Measurements from ENCODE around the gene ESR2.
"Not testable (repeated sequence)": the region's sequence is repeated elsewhere in the genome, so short reads cannot be mapped to it uniquely, and the experiment has no call there.

Gene ESR2

DNA sequence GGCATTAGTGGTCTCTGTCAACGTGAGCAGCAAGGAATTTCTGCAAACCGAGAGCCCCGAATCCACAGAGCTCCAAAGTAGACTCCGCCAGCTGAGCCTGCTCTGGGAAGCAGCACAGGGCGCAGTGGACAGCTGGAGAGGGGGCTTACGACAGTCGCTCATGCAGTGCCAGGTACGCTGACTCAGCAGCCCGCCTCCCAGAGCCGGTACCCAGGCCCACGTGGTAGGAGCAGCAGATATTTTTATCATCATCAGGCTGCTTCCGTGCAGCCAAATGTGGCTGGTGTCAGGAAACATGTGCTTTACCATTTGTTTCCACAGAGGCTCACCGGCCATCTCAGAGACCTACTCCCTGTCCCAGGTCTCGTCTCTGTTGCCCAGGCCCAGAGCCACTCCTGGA lies 73.7 kb downstream of the ESR2 start:
- no peak for DNase-seq (ENCODE audit: low spot score)

DNA sequence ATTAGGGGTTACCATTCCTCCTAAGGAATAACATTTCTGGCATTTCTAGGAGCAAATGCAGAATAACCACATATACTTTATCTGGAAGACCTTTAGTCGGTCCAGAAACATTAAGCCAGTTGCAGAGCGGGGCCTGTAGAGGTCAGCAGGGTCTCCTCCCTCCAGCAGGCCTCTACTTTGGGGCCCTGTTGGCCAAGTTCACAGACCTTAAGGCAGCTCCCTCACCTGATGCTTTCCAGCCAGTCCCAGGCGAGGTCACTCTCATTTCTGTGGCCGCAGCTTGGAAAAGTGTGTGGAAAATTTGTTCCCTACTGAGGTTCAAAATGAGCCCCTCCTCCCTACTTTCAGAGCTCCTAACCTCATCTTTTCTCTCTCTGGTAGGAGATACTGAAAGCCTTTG lies 74.1 kb downstream of the ESR2 start:
- DNase-seq (ENCODE audit: low spot score) = no peak

DNA sequence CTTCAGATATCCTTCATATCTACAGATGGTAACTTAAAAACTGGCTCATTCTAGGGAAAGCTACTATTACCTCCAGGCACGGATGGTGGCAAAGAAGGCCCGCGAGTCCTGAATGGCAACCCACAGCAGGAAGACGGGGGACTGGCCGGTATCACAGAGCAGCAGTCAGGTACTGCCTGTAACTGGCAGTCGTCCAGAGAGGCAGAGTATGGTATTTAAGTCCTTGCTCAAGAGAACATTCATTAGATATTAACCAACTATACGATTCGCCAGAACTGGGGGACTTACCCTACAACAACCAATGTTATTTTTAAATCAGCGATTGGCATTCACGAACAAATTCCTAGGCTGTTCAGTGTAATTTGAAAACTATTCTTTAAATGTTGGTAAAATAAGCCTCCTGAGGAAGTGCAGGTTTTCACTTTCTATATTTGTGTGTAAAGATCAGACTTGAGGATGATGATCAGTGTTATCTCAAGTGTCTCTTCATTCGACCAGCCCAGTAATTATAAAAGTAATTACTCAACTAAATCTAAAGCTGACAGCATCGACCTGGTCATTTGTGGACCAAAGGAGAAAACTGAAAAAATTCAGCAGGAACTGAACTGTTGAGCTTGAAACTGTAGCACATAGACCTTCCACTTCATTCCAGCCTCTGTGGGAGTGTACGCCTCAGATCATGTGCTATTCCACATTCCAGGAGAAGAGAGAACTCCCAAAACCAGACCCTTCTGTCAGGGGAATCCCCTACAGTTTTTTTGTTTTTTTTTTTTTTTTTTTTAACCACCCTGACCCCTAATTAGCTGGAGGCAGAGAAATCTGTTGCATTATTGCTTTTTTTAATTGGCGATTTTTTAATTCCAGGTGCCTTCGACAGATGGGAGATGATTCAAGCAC lies 75.6 kb downstream of the ESR2 start:
- DNase-seq (ENCODE audit: low spot score) = no peak

- DNase-seq (ENCODE audit: low spot score) = no peak
These were observed 76.3 kb downstream of the ESR2 start for GRCh38 chr14:64217834-64218233.

DNA sequence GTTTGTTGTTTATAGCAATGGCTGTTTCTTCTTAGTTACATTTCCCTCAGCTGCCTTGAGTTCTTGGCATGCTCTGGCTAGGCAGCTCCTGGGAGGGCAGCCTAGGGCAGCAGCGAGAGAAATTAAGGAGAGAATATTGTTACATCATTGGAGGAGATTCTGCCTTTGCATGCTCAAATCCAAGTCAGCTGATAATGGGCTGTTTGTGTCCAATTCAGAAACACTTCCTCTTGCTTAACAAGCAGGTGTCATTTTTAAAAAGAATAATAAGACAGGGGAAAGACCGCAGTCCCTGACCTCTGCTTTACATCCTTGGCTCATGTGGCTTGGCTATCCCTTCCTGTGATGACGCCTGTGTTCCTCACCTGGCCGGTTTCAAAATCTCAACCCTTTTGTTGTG lies 76.9 kb downstream of the ESR2 start:
- DNase-seq (ENCODE audit: low spot score) = no peak

DNA sequence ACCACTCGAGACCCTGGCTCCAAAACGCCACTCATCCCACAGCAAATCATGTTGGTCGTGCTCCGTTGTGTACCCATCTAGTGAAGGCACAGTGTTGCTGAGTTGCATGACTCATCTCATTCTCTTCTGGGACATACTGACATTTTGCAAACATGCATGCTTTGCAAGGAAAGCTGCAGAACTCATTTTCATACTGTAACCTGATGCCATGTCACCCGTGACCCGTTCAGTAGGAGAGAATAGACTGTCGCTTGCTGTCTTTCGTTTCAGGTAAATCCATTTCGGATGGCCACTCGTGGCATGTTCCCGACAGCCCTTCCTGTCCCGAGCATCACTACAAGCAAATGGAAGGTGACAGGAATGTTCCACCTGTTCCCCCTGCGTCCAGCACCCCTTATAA lies 78.2 kb downstream of the ESR2 start:
- DNase-seq (ENCODE audit: low spot score) = no peak

- no peak for DNase-seq (ENCODE audit: low spot score)
These were observed 78.9 kb downstream of the ESR2 start for GRCh38 chr14:64215274-64215673.

DNA sequence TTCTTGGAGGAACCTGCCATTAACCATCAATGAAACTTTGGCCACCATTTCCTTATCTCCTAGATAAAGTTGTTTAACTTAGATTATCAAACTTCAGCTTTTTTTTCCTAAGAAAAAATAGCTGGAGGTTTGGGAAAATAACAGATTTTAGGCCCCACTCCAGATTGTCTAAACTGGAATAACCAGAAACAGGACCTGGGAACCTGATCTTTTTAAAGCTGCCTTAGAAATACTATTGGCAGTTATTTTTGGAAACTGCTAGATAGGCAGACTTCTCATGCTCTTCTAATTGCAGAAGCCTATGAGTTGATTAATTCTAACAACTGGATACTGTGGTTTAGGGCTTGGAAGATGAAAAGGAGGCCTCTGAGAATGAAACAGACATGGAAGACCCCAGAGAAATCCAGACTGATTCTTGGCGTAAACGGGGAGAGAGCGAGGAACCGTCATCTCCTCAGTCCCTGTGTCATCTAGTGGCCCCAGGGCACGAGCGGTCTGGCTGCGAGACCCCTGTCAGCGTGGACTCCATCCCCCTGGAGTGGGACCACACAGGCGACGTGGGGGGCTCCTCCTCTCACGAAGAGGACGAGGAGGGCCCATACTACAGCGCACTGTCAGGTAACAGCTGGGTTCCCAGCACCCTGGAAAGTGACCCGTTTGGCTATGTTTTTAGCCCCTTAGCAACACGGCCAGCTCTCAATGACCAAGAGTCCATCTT lies 80.2 kb downstream of the ESR2 start:
- DNase-seq (ENCODE audit: low spot score) = no peak

DNA sequence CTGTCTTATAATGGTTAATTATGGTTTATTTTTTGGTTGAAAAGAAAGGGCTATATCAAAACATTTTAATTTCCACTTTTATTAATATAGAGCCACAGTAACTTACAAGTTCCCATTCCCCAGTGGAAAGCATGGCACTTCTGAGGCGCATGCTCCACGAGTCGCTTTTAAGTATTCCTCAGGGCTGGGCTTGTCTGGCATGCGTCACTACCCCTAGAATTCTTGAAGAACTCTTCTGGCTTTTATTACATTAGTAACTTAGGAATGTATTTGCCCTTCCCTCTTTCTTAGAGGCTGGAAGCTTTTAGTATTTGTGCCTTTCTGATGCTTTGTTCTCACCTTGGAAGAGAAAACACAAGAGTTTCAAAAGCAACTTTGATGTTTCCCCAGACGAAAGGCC lies 81.1 kb downstream of the ESR2 start:
- DNase-seq (ENCODE audit: low spot score) = no peak

- no peak for DNase-seq (ENCODE audit: low spot score)
These were observed 81.5 kb downstream of the ESR2 start for GRCh38 chr14:64212666-64213065.

DNA sequence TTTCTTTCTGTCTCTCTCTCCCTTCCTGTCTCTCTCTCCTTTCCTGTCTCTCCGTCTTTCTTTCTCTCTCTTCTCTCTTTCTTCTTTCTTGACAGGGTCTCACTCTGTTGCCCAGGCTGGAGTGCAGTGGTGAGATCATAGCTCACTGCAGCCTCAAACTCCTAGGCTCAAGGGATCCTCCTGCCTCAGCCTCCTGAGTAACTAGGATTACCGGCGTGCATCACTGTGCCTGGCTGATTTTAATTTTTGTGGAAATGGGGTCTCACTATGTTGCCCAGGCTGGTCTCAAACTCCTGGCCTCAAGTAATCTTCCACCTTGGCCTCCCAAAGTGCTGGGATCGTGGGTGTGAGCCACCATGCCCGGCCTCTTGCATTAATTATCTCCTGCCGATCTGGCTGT lies 83.3 kb downstream of the ESR2 start:
- DNase-seq (ENCODE audit: low spot score) = not testable (repeated sequence)

DNA sequence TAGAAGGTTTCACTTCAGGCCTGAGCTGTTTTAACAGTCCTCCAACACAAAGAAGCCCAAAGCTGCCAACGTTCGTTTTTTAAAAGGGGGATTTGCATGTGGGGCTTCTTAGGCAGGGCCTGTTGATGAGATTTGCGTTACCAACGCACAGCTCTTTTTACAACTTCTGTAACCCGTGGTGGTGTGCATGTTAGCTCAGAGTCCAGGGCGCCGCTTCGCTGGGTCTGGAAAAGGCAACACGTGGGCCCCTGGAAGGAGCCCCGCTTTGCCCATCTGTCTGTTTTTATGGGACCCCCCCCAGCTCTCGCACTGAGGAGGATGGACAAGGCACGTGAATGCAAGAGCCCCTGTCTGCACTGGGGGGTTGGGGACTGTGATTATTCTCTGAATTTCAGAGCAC lies 84.0 kb downstream of the ESR2 start:
- no peak for DNase-seq (ENCODE audit: low spot score)

GRCh38 chr14:64209444-64210131 lies 84.6 kb downstream of the ESR2 start:
- peak; percentile 63 for DNase-seq (ENCODE audit: low spot score)

DNA sequence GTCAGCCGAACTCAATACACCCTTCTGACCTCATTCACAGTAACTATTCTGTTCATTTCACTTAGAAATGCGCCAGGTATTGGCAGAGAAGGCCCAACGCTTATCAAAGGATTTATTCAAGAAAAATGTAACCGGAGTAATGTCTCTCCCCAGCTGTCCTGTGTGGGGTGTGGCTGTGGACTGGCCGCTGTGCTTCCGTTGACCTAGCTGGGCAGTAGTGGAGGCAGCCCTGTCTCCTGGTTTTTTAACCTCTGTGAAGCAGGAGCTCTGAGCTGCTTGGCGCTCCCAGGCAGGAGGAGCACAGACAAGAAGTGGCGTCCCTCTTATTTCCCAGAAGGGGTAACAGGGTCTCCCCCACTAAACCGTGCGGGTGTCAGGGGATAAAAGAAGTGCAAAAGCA lies 85.2 kb downstream of the ESR2 start:
- DNase-seq (ENCODE audit: low spot score) = no peak

DNA sequence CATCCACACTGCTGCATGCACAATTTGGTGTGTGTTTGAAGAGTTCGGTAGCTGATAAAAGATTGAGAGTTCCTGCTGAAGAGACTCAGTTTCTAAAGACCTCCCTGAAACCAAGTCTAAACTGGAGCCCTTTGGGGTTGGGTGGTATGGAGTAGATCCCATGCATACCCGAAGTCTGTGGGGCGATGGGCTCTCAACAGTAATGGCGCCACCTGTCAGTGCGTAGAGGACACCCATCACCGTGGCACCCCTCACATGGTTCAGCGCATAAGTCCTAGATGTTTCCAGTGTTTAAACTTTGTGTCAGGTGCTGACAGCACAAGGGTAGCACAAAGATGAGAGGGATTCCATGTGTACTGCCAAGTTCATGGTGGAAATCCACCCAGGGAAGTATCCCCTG lies 85.9 kb downstream of the ESR2 start:
- no peak for DNase-seq (ENCODE audit: low spot score)

GRCh38 chr14:64203366-64204006 lies 90.7 kb downstream of the ESR2 start:
- DNase-seq (ENCODE audit: low spot score) = no peak

GRCh38 chr14:64202716-64203115 lies 91.5 kb downstream of the ESR2 start:
- no peak for DNase-seq (ENCODE audit: low spot score)

- no peak for DNase-seq (ENCODE audit: low spot score)
These were observed 92.1 kb downstream of the ESR2 start for GRCh38 chr14:64201921-64202545.

- no peak for DNase-seq (ENCODE audit: low spot score)
These were observed 92.9 kb downstream of the ESR2 start for GRCh38 chr14:64201296-64201695.

DNA sequence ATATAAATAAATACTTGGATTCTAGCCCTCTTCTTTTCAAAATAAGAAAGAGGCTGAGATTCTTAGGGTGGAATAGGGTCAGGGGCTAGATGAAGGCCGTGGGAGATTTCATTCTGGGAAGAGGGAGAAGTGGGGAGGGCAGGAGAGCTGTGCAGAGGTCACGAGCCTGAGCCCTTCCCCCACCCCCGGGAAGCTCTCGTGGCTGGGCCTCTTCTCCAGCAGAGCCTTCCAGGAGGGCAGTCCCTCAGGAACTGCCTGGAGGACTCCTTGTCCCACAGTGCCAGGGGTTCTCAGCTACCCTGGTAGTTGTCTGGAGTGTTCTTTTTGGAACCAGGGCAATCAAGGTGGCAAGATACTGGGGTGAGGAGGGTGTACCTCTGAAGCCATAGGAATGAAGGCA lies 94.0 kb downstream of the ESR2 start:
- DNase-seq (ENCODE audit: low spot score) = no peak

DNA sequence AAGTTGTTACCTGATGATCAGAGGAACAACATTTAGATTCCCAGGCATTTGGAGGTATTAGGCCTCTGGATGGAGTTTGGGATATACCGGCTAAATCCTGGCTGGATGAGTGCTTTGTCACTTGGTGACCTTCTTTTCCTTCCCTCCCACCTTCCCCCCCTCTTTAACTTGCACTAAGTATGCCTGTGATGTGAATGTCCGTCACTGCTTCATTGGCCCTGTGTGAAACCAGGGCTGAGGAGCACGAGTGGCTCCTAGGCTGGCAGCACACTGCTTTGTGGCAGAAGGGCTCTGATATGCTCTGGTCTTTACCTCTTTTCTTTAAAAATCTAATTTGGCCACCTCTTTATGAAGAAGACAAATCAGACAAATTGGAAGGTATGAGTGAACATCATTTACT lies 95.7 kb downstream of the ESR2 start:
- DNase-seq (ENCODE audit: low spot score) = no peak

DNA sequence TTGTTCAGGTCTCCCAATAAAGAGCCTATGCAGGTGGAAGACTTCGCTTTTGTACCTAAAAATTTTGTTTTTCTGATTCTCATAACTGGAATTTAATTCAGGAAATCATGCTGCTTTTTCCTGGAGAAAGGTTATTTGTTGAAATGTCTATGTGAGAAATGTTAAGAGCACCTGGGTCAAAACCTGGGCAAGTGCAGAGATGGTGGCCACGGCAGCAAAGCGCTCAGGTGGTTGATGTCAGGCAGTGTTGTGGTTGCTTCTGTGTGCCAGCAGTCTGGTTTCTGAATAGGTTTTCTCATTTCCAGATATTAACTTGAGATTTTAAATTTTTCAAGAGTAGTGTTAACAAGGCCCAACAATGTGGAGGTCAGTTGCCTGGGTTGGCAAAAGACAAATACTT lies 96.2 kb downstream of the ESR2 start:
- DNase-seq (ENCODE audit: low spot score) = no peak
